ENCODE results near the gene IFNAR1.

DNA sequence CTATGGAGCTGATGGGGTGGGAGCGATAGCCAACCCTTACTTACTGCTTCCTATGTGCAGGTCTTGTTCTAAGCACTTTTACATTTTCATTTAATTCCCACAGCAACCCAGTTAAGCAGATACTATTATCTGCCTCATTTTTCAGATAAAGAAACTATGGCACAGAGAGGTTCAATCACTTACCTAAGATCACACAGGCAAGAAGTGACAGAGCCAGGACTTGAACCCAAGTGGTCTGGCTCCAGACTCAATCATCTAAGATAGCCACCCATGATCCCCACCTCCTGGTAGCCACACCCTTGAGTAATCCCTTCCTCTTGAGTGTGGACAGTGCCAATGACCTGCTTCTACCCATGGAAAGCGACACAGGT, 23.2 kb upstream of the IFNAR1 start:
- TF ChIP-seq EZH2 (IDR thresholded peaks at IDR 0.05; ENCODE audit: insufficient read depth, poor library complexity, severe bottlenecking), result no peak
- no peak for TF ChIP-seq EZH2phosphoT487 (IDR thresholded peaks at IDR 0.05; ENCODE audit: insufficient read depth, low read depth)
